GM04503 (cell line): ENCODE data around the gene RRAGA.
"Not testable (repeated sequence)": the region's sequence is repeated elsewhere in the genome, so short reads cannot be mapped to it uniquely, and the experiment has no call there.

ENCODE experiments used
- DNase-seq: peaks from one replicate; pipeline ENCODE4 v3.0.0-alpha.2; 2012; ENCODE audit warnings: low read depth

The RRAGA gene

DNA sequence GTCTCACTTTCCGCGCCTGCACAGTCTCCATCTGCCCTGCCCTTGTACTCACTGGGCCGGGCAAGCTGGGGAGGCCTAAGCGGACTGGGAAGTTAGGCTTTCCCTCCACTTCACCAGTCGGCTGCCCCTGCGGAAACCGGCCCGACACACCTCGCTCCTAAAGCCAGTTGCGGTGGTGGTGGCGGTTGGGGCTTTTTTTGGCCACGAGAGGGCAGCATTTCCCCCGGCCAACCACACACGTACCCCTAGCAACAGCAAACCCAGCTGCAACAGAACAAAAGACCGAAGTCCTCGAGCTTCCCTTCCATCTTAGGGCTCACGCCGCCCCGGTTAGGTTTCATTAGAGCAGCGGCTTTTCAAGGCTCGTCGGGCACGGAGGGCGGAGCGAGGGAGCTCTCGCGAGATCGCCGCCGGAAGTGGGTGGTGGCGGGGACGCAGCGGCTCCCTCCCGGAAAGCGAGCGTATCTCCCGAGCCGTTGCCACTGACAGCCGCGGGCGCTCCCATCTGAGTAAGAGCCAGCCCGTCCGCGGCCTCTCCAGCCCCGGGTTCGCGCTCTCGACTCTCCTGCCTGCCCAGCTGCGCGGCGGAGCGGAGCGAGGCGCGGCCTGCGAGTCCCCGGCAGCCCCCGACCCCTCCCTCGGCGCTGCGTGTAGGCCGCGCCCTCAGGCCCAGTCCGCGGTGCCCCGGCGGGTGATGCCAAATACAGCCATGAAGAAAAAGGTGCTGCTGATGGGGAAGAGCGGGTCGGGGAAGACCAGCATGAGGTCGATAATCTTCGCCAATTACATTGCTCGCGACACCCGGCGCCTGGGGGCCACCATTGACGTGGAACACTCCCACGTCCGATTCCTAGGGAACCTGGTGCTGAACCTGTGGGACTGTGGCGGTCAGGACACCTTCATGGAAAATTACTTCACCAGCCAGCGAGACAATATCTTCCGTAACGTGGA is at the start of gene RRAGA:
Gene RRAGA (plus strand): TSS at position 462 of the 951 bp plus-strand sequence. CDS start 233 bp downstream, at position 695.
- peak; percentile 80 for DNase-seq

DNA sequence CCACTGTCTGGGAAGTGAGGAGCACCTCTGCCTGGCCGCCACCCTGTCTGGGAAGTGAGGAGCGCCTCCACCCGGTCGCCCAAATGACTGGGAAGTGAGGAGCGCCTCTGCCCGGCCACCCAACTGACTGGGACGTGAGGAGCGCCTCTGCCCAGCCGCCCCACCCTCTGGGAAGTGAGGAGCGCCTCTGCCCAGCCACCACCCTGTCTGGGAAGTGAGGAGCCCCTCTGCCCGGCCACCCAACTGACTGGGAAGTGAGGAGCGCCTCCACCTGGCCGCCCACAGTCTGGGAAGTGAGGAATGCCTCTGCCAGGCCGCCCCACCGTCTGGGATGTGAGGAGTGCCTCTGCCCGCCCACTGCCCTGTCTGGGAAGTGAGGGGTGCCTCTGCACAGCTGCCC is 49.1 kb upstream of the RRAGA start:
- DNase-seq = no peak

DNA sequence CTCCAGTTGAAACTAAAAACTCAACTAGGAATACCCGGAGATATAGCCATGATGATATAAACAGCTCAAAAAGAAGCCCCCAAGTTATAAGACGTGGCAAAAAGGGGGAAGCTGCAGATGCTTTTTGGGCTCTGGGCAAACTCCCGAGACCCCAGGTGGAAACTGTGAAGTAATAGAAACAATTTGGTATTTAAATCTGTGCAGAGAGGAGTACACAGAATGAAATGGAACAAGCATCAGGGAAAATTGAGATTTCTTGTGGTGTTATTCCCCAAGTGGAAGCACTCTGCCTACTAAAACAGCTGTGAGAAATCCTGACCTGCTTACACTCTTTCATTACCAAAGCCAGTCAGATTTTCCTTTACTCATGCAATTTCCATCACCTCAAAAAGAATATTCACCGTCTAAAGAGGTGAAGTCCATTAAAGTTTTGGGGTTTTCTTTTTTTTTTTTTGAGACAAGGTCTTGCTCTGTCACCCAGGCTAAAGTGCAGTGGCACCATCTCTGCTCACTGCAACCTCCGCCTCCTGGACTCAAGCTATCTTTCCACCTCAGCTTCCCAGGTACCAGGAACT is 39.7 kb upstream of the RRAGA start:
- DNase-seq = no peak

DNA sequence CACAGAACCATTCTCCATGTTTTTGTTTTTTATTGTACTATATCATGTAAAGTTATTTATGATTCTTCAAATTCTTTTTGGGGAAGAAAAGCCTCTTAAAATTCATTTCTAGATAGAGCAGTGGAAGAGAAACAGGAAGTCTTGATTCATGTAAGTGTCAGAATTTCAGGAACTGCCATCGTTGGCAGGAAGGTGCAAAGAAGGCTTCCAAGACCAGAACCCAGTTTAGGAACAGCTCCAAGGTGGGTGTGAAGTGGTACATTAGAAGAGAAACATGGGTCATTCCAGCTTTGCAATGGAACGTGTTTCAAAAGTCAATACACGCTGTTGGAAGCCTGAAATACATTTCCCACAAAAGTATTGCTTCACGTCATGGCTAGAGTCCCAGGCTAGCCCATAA is 31.0 kb upstream of the RRAGA start:
- DNase-seq = no peak

GRCh38 chr9:19020886-19021455 is 28.3 kb upstream of the RRAGA start:
- no peak for DNase-seq

- not testable (repeated sequence) for DNase-seq
Observed at GRCh38 chr9:19021649-19022048, 27.6 kb upstream of the RRAGA start.

GRCh38 chr9:19022206-19022605 is 27.0 kb upstream of the RRAGA start:
- no peak for DNase-seq

GRCh38 chr9:19023078-19023477 is 26.1 kb upstream of the RRAGA start:
- no peak for DNase-seq

GRCh38 chr9:19026375-19026774 is 22.9 kb upstream of the RRAGA start:
- no peak for DNase-seq

- DNase-seq = no peak
Observed at GRCh38 chr9:19027825-19028224, 21.4 kb upstream of the RRAGA start.

- peak; percentile 20 for DNase-seq
Observed at GRCh38 chr9:19028835-19029451, 20.3 kb upstream of the RRAGA start.

- no peak for DNase-seq
Observed at GRCh38 chr9:19030899-19031298, 18.3 kb upstream of the RRAGA start.

GRCh38 chr9:19032406-19032805 is 16.8 kb upstream of the RRAGA start:
- no peak for DNase-seq

GRCh38 chr9:19033015-19033414 is 16.2 kb upstream of the RRAGA start, which contains the start of gene SAXO1:
SAXO1 (minus strand) TSS chr9:19033209; CDS start chr9:19032908, 301 bp downstream.
- no peak for DNase-seq

- no peak for DNase-seq
Observed at GRCh38 chr9:19036611-19037010, 12.6 kb upstream of the RRAGA start.

- DNase-seq = peak; percentile 8
Observed at GRCh38 chr9:19049917-19050636, 850 bp downstream of the RRAGA start.

DNA sequence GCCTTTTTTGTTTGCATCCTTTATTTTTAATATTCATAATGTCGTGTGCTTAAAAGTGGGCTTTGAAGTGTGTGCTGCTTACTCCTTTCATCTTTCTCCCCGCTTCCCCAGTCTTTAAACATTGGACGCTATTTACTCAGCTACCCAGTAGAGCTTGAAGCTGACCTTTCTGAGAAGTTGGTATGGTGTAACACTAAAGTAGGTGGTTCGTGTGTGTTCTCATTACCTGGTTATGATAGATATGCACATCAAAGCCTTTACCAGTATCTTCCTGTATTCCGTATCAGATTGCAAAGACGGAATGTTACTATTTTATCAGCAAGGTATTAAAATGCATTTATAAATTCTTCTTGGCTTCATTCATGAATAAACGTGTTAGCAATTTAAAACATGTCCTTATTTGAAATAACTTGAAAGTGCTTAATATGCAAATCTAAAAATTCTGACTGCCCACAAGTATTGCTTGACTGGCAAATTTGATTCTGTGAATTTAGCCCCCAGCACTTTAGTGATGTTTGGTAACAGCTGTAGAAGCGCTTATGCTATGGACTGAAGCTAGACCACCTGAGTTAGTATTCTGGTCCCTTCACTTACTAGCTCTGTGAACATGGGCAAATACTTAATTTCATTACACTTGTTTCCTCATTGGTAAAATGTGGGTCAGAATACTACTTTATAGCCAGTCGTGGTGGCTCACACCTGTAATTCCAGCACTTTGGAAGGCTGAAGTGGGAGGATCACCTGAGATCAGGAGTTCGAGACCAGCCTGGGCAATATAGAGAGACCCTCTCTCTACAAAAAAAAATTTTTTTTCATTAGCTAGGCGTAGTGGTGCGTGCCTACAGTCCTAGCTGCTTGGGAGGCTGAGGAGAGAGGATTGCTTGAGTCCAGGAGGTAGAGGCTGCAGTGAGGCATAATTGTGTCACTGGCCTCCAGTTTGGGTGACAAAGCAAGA is 1.7 kb downstream of the RRAGA start:
- no peak for DNase-seq

DNA sequence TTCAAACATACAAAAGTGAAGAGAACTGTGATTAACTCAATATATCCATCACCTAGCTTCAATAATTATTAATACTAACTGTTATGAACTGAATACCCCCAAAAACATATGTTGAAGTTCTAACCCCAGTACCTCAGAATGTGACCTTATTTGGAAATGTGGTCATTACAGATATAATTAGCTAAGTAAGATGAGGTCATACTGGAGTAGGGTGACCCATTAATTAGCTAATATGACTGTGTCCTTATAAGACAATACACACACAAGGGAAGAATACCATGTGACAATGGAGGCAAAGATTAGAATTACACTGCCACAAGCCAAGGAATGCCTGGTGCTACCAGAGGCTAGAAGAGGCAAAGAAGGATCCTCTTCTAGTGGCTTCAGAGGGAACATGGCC is 7.8 kb downstream of the RRAGA start:
- DNase-seq = no peak

DNA sequence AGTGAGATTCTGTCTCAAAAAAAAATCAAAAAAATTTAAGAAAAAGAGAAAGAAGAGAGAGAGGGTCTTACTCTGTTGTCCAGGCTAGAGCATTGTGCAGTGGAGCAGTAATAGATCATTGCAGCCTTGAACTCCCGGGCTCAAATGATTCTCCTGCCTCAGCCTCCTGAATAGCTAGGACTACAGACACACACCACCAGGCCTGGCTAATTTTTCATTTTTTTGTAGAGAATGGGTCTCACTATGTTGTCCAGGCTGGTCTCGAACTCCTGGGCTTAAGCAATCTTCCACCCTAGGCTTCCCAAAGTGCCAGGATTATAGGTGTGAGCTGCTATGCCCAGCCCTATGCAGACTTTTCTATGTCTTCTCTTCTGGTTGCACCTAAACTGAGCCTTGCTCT is 25.0 kb downstream of the RRAGA start:
- DNase-seq = no peak

DNA sequence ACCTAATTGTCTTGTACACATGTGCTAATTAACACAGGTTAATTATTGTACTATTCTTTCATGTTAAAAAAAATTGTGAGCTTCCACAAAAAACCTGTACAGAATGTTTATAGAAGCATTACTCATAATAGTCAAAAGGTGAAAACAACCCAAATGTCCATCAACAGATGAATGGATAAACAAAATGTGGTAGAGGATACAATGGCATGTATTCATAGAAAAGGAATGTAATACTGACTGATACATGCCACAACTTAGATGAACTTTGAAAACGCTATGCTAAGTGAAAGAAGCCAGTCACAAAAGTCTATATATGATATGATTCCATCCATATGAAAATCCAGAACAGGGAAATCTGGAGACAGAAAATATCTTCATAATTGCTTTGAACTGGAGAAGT is 25.6 kb downstream of the RRAGA start:
- DNase-seq = no peak

DNA sequence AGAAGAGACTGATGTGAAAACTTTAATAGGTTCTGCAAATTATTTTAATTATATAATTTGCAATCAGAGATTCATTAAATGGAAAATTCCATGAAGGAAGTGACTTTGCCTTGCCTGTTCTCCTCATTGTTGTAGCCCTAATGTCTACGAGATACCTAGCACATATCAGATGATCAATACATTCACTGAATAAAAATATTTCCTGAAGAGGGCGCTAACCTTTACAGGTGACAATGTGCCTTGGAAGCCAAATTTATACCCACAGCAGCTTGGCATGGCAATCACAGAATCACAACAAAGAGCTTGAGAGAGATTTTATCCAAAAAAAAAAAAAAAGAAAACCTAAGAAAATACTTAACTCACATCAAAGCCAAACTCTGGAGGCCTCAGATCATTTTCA is 36.1 kb downstream of the RRAGA start:
- no peak for DNase-seq
